ENCODE results near the gene MYBL2. TPM values are rescaled to one million over a fixed set of nuclear protein-coding genes. Genes with fewer than 3 reads are reported as not detected.

The MYBL2 gene
- total RNA-seq, 1 experiment from 2014 or later = 138 TPM

DNA sequence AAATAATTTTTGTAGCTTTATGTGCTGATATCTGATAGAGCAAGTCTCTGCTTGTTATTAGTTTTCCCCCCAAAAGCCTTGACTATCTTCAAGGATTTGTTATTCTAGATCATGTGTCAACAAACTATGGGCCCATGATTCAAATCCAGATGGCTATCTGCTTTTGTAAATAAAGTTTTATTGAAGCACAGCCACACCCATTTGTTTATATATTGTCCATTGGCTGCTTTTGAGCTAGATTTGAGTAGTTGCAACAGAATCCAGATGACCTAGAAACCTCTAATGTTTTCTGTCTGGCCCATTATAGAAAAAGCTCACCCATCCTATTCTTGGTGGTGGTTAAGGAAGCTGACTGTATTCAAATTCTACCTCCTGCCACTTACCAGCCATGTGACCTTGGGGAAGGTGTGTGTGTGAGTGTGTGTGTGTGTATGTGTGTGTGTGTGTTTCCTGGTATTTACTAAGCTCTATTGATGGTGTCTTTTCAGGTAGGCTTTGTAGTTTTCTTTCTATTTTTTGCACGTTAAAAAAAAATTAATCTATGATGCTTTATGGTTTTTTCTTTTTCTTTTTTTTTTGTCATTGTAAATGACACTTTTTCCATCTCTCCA, 61.2 kb downstream of the MYBL2 start:
- Histone ChIP-seq H3K9me3 (ENCODE audit: control insufficient read depth, insufficient read depth, low read depth, low read length) (no peaks in the 10 kb centered on the region), H3K4me1 (ENCODE audit: control insufficient read depth, insufficient read depth, low read length) (no peaks in the 10 kb centered on the region), H3K4me3 (ENCODE audit: low read depth in 2 of 2, low read length in 2 of 2) (no peak overlapping the region), H3K27ac (ENCODE audit: low read length) (no peak overlapping the region), H3K36me3 (ENCODE audit: control insufficient read depth, insufficient read depth, low read length) (no peaks in the 10 kb centered on the region), H3K27me3 (ENCODE audit: control insufficient read depth, insufficient read depth, low read length) (no peaks in the 10 kb centered on the region; the same call in 1 of the 2 replicates)
- POLR2A ChIA-PET = interaction anchor here (0.7 kb wide), 1 partner anchor 1223 kb away, joined by 3 read pairs; no protein-coding TSS in a partner anchor
- intact Hi-C loops (cut with micrococcal nuclease; ENCODE audit: unreplicated experiment) = no loop called here
- CTCF ChIA-PET = no interaction called here
- no peak for TF ChIP-seq SIN3A (IDR thresholded peaks at IDR 0.05; ENCODE audit: borderline replicate concordance, insufficient read depth, low read depth, low read length)
- no peak for TF ChIP-seq POLR2AphosphoS5 (IDR thresholded peaks at IDR 0.05; ENCODE audit: low read depth, low read length)
- no peak for TF ChIP-seq TCF7L2 (IDR thresholded peaks at IDR 0.05; ENCODE audit: low read depth, low read length)
- TF ChIP-seq, protein P1, sequence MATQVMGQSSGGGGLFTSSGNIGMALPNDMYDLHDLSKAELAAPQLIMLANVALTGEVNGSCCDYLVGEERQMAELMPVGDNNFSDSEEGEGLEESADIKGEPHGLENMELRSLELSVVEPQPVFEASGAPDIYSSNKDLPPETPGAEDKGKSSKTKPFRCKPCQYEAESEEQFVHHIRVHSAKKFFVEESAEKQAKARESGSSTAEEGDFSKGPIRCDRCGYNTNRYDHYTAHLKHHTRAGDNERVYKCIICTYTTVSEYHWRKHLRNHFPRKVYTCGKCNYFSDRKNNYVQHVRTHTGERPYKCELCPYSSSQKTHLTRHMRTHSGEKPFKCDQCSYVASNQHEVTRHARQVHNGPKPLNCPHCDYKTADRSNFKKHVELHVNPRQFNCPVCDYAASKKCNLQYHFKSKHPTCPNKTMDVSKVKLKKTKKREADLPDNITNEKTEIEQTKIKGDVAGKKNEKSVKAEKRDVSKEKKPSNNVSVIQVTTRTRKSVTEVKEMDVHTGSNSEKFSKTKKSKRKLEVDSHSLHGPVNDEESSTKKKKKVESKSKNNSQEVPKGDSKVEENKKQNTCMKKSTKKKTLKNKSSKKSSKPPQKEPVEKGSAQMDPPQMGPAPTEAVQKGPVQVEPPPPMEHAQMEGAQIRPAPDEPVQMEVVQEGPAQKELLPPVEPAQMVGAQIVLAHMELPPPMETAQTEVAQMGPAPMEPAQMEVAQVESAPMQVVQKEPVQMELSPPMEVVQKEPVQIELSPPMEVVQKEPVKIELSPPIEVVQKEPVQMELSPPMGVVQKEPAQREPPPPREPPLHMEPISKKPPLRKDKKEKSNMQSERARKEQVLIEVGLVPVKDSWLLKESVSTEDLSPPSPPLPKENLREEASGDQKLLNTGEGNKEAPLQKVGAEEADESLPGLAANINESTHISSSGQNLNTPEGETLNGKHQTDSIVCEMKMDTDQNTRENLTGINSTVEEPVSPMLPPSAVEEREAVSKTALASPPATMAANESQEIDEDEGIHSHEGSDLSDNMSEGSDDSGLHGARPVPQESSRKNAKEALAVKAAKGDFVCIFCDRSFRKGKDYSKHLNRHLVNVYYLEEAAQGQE (IDR thresholded peaks at IDR 0.05; ENCODE audit: insufficient read depth in 1 of 2, low read depth in 2 of 2, low read length in 1 of 2) = no peak
- TF ChIP-seq, protein P2, sequence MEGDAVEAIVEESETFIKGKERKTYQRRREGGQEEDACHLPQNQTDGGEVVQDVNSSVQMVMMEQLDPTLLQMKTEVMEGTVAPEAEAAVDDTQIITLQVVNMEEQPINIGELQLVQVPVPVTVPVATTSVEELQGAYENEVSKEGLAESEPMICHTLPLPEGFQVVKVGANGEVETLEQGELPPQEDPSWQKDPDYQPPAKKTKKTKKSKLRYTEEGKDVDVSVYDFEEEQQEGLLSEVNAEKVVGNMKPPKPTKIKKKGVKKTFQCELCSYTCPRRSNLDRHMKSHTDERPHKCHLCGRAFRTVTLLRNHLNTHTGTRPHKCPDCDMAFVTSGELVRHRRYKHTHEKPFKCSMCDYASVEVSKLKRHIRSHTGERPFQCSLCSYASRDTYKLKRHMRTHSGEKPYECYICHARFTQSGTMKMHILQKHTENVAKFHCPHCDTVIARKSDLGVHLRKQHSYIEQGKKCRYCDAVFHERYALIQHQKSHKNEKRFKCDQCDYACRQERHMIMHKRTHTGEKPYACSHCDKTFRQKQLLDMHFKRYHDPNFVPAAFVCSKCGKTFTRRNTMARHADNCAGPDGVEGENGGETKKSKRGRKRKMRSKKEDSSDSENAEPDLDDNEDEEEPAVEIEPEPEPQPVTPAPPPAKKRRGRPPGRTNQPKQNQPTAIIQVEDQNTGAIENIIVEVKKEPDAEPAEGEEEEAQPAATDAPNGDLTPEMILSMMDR (IDR thresholded peaks at IDR 0.05) = no peak
- ATAC-seq (no peak), DNase-seq (ENCODE audit: low read depth, low spot score) (no peak)
- in situ Hi-C loops (cut with HindIII; ENCODE audit: low pct_unique_long_range_greater_than_20kb, low sequenced_read_pairs) = no loop called here
- no TSS peak for BruUV-seq (replicated peaks)

DNA sequence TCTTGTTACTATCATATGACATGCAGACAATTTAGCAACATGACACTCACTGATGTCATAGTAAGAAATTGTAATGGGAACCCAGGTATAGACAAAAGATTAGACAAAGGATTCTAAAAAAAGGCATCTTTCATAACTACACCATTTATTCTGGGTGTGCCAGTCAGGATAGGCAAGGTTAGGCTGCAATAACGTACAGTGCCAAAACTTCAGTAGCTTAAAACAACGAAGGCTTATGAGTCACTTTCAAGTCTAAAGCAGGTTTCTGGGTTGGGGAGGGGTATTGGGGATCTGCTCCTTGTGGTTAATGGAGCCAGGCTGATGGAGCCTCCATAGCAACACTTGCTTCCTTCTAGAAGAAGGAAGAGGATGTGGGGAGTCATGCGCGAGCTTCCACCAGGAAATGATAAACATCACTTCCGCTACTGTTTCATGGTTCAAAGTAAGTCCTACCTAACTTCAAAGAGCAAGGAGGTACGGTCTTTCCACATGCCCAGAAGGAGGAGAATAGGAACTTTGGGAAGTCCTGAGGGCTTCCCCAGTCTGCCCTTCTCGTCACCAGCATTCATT, 61.9 kb downstream of the MYBL2 start:
- no TSS peak for BruUV-seq (replicated peaks)
- in situ Hi-C loops (cut with HindIII; ENCODE audit: low pct_unique_long_range_greater_than_20kb, low sequenced_read_pairs) (no loop called here), intact Hi-C loops (cut with micrococcal nuclease; ENCODE audit: unreplicated experiment) (no loop called here)
- no peak for ATAC-seq
- DNase-seq (ENCODE audit: low read depth, low spot score) = no peak
- ChIA-PET CTCF (no interaction called here), POLR2A (interaction anchor here (0.7 kb wide), 1 partner anchor 1223 kb away, joined by 3 read pairs; no protein-coding TSS in a partner anchor)
- TF ChIP-seq, protein P2 (IDR thresholded peaks at IDR 0.05) = no peak
- TF ChIP-seq TCF7L2 (IDR thresholded peaks at IDR 0.05; ENCODE audit: low read depth, low read length) (no peak), SIN3A (IDR thresholded peaks at IDR 0.05; ENCODE audit: borderline replicate concordance, insufficient read depth, low read depth, low read length) (no peak), POLR2AphosphoS5 (IDR thresholded peaks at IDR 0.05; ENCODE audit: low read depth, low read length) (no peak)
- TF ChIP-seq, protein P1 (IDR thresholded peaks at IDR 0.05; ENCODE audit: insufficient read depth in 1 of 2, low read depth in 2 of 2, low read length in 1 of 2) = no peak
- Histone ChIP-seq H3K4me1 (ENCODE audit: control insufficient read depth, insufficient read depth, low read length) (no peaks in the 10 kb centered on the region), H3K27ac (ENCODE audit: low read length) (no peak overlapping the region), H3K4me3 (ENCODE audit: low read depth in 2 of 2, low read length in 2 of 2) (no peak overlapping the region), H3K9me3 (ENCODE audit: control insufficient read depth, insufficient read depth, low read depth, low read length) (no peaks in the 10 kb centered on the region), H3K36me3 (ENCODE audit: control insufficient read depth, insufficient read depth, low read length) (no peaks in the 10 kb centered on the region), H3K27me3 (ENCODE audit: control insufficient read depth, insufficient read depth, low read length) (no peaks in the 10 kb centered on the region; the same call in 1 of the 2 replicates)
